HEK293T (cell line): ENCODE results near the gene HJV.

Experiments
- CTCF ChIA-PET: fragments of 350-600 bp; formaldehyde crosslinking; extraction: SDS; loops from one replicate; lab custom pipeline; 2021; ENCODE audit warnings: antibody characterized with exemption, inconsistent platforms; lab: Yijun Ruan, JAX
- POLR2A ChIA-PET: fragments of 350-600 bp; formaldehyde crosslinking; extraction: SDS; loops from one replicate; lab custom pipeline; 2020; ENCODE audit warnings: antibody characterized with exemption, inconsistent platforms; lab: Yijun Ruan, JAX
- DNase-seq: peaks from one replicate; pipeline ENCODE4 v3.0.0; 2012; ENCODE audit warnings: mixed read lengths; ENCODE audit errors: extremely low spot score
- ARNT ChIP-seq: fragments of 450-650 bp; IDR thresholded peaks from 2 replicates; pipeline ENCODE4 v1.6.1; 2017; ENCODE audit warnings: mild to moderate bottlenecking
- BHLHE40 ChIP-seq: fragments of 450-650 bp; IDR thresholded peaks from 2 replicates; pipeline ENCODE4 v1.6.1; 2016; ENCODE audit warnings: mild to moderate bottlenecking, moderate library complexity, borderline replicate concordance
- CTBP1 ChIP-seq: fragments of 450-650 bp; IDR thresholded peaks from 2 replicates; pipeline ENCODE4 v1.6.1; 2016; ENCODE audit warnings: borderline replicate concordance
- ELF4 ChIP-seq: fragments of 450-650 bp; IDR thresholded peaks from 2 replicates; pipeline ENCODE4 v1.6.1; 2017; ENCODE audit warnings: antibody characterized with exemption
- FOXA1 ChIP-seq: fragments of 450-650 bp; IDR thresholded peaks from 2 replicates; pipeline ENCODE4 v1.6.1; 2016; ENCODE audit warnings: mild to moderate bottlenecking
- FOXK2 ChIP-seq: fragments of 450-650 bp; IDR thresholded peaks from 2 replicates; pipeline ENCODE4 v1.6.1; 2016; ENCODE audit warnings: mild to moderate bottlenecking
- FOXM1 ChIP-seq: fragments of 450-650 bp; IDR thresholded peaks from 2 replicates; pipeline ENCODE4 v1.6.1; 2017; ENCODE audit warnings: mild to moderate bottlenecking, borderline replicate concordance
- HDGF ChIP-seq: fragments of 450-650 bp; IDR thresholded peaks from 2 replicates; pipeline ENCODE4 v1.6.1; 2017; ENCODE audit warnings: antibody characterized with exemption, borderline replicate concordance
- L3MBTL2 ChIP-seq: fragments of 450-650 bp; conservative IDR thresholded peaks from 2 replicates; pipeline ENCODE4 v1.6.1; 2016; ENCODE audit warnings: mild to moderate bottlenecking
- LEF1 ChIP-seq: fragments of 450-650 bp; IDR thresholded peaks from 2 replicates; pipeline ENCODE4 v1.6.1; 2017; ENCODE audit warnings: mild to moderate bottlenecking, borderline replicate concordance
- NFRKB ChIP-seq: fragments of 450-650 bp; IDR thresholded peaks from 2 replicates; pipeline ENCODE4 v1.6.1; 2016; ENCODE audit warnings: mild to moderate bottlenecking, moderate library complexity
- PKNOX1 ChIP-seq: fragments of 450-650 bp; IDR thresholded peaks from 2 replicates; pipeline ENCODE4 v1.6.1; 2016
- SP1 ChIP-seq: fragments of 450-650 bp; IDR thresholded peaks from 2 replicates; pipeline ENCODE4 v1.6.1; 2017
- SUZ12 ChIP-seq: fragments of 450-650 bp; IDR thresholded peaks from 2 replicates; pipeline ENCODE4 v1.6.1; 2016; ENCODE audit warnings: mild to moderate bottlenecking
- TARDBP ChIP-seq: fragments of 450-650 bp; IDR thresholded peaks from 2 replicates; pipeline ENCODE4 v1.6.1; 2016
- ZNF384 ChIP-seq: fragments of 450-650 bp; IDR thresholded peaks from 2 replicates; pipeline ENCODE4 v1.6.1; 2016

HJV gene

GRCh38 chr1:145977016-145977415 lies 44.5 kb downstream of the HJV start:
- TF ChIP-seq CTBP1 (no peak), HDGF (no peak), BHLHE40 (no peak), FOXA1 (no peak), ARNT (no peak), ELF4 (no peak), ZNF384 (no peak), FOXK2 (no peak)

GRCh38 chr1:145975216-145975615 lies 46.3 kb downstream of the HJV start:
- no peak for DNase-seq
- TF ChIP-seq L3MBTL2 (no peak), PKNOX1 (no peak), FOXM1 (no peak), LEF1 (no peak), SP1 (no peak), FOXA1 (no peak), ZNF384 (no peak), SUZ12 (no peak), NFRKB (no peak)
- ChIA-PET POLR2A (interaction anchor here (0.6 to 3.0 kb wide), 3 partner anchors 11 to 22 kb away, joined by 3 to 18 read pairs (median 4); partner anchors contain the start of genes ANKRD34A and POLR3GL), CTCF (no interaction called here)

More at GRCh38 chr1:145977016-145977415, 44.5 kb downstream of the HJV start:
- ChIA-PET POLR2A (interaction anchor here (0.9 to 8.7 kb wide), 4 partner anchors 13 to 29 kb away, joined by 3 to 115 read pairs (median 36); partner anchors contain the start of genes ANKRD34A, POLR3GL and TXNIP), CTCF (interaction anchor here (0.7 to 4.6 kb wide), 13 partner anchors 10 to 85 kb away, joined by 3 to 42 read pairs (median 8); partner anchors contain the start of genes ANKRD34A, HJV and POLR3GL)
- no peak for DNase-seq

- ChIA-PET CTCF (no interaction called here), POLR2A (interaction anchor here (0.6 to 1.2 kb wide), 2 partner anchors 17 to 23 kb away, joined by 3 to 4 read pairs; no protein-coding TSS in a partner anchor)
- DNase-seq = no peak
- TF ChIP-seq L3MBTL2 (no peak), CTBP1 (no peak), TARDBP (no peak), SP1 (no peak), LEF1 (no peak), HDGF (no peak), FOXM1 (no peak), NFRKB (no peak), ELF4 (no peak), ARNT (no peak), PKNOX1 (no peak), FOXA1 (no peak), BHLHE40 (no peak)
Observed at GRCh38 chr1:145974721-145975120, 46.8 kb downstream of the HJV start.

- DNase-seq = no peak
- TF ChIP-seq PKNOX1 (no peak), CTBP1 (no peak), HDGF (no peak), L3MBTL2 (no peak), NFRKB (no peak), FOXM1 (no peak), ELF4 (no peak), TARDBP (no peak), SUZ12 (no peak), LEF1 (no peak), SP1 (no peak)
- ChIA-PET CTCF (no interaction called here), POLR2A (interaction anchor here (1.6 kb wide), 1 partner anchor 8 kb away, joined by 9 read pairs; the partner anchor contains the start of genes ANKRD34A and POLR3GL)
Observed at GRCh38 chr1:145972580-145972979, 49.0 kb downstream of the HJV start.
